ENCODE results near the gene BST1.

Gene BST1

DNA sequence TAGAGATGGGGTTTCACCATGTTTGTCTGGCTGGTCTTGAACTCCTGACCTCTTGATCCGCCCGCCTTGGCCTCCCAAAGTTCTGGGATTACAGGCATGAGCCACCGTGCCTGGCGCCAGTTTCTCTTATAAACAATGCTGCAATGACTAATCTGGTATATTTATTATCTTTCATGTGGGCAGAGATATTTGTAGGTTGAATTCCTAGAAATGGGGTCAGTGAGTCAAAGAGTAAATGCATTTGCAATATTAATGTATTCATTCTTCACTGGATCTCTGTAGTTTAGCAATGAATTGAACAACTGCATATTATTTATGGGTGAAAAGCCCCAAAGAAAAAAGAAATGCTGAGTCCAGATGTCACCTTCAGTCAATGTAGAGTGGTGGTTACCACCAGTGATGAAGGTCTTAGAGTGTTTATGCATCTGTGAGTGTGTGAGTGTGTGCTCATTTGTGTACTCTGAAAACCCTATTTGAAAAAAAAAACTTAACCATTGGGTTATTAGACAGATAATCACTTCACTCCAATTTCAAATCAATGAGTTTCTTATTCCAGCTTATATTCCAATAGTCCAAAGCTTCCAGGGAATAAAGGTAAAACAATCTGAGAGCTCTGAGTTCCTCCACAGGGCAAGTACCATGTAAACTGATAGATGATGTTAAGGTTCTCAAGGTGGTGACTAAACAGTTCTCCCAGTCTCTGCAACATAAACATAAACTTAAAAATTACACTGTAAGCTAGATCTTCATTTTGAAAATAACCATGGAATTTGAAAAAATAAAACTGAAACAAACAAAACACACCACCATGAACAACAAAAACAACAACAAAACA, 52.7 kb downstream of the BST1 start:
- no peak overlapping the region for H3K18ac ChIP-seq (ENCODE audit: low read length)
- no peaks in the 10 kb centered on the region for H3K4me1 ChIP-seq (ENCODE audit: control insufficient read depth in 1 of 2, insufficient read depth in 2 of 2, low read length in 2 of 2)
- H3K9ac ChIP-seq (ENCODE audit: low read length), result no peak overlapping the region
- H3K4me2 ChIP-seq (ENCODE audit: low read length), result no peak overlapping the region
- no peak overlapping the region for H2BK5ac ChIP-seq (ENCODE audit: low read depth, low read length, poor library complexity)
- H2BK12ac ChIP-seq (ENCODE audit: low read length), result no peak overlapping the region
- H3K9me3 ChIP-seq (ENCODE audit: insufficient read depth, low read depth, low read length), result peaks cover 2% of the 10 kb centered on the region
- H3K14ac ChIP-seq (ENCODE audit: low read length), result no peak overlapping the region
- H4K12ac ChIP-seq (ENCODE audit: low read depth, low read length), result no peak overlapping the region
- H3K79me2 ChIP-seq (ENCODE audit: control insufficient read depth, insufficient read depth, low read length, poor library complexity), result no peaks in the 10 kb centered on the region
- no peaks in the 10 kb centered on the region for H3K79me1 ChIP-seq (ENCODE audit: low read length)
- H3K27ac ChIP-seq (ENCODE audit: low read depth, low read length), result no peak overlapping the region
- H2AK5ac ChIP-seq (ENCODE audit: low read length), result no peak overlapping the region
- H3K23ac ChIP-seq (ENCODE audit: low read length), result no peak overlapping the region
- WGBS (ENCODE audit: extremely low coverage, insufficient coverage, insufficient read length), result no CpG with 5 or more reads among the region's 4 CpGs
- H3K27me3 ChIP-seq (ENCODE audit: insufficient read depth, low read length), result no peaks in the 10 kb centered on the region
- no peak overlapping the region for H2AFZ ChIP-seq (ENCODE audit: insufficient read depth, low read length, poor library complexity)
- no peak overlapping the region for H4K8ac ChIP-seq (ENCODE audit: low read depth, low read length)
- DNase-seq, result no peak
- H2BK120ac ChIP-seq (ENCODE audit: insufficient read depth, low read length, poor library complexity), result no peak overlapping the region
- H3K4me3 ChIP-seq (ENCODE audit: low read depth, low read length), result no peak overlapping the region
- H3K36me3 ChIP-seq (ENCODE audit: control insufficient read depth in 1 of 2, insufficient read depth in 2 of 2, low read length in 2 of 2), result no peaks in the 10 kb centered on the region
- no peak overlapping the region for H3K4ac ChIP-seq (ENCODE audit: low read depth, low read length)
- no peak overlapping the region for H4K91ac ChIP-seq (ENCODE audit: low read depth, low read length)

GRCh38 chr4:15756361-15756861, 53.5 kb downstream of the BST1 start:
- Histone ChIP-seq H2AK5ac (ENCODE audit: low read length) (no peak overlapping the region), H3K23ac (ENCODE audit: low read length) (no peak overlapping the region), H2BK12ac (ENCODE audit: low read length) (no peak overlapping the region), H3K9me3 (ENCODE audit: insufficient read depth, low read depth, low read length) (peaks cover 2% of the 10 kb centered on the region), H3K27ac (ENCODE audit: low read depth, low read length) (no peak overlapping the region), H2BK5ac (ENCODE audit: low read depth, low read length, poor library complexity) (no peak overlapping the region), H3K14ac (ENCODE audit: low read length) (no peak overlapping the region), H4K8ac (ENCODE audit: low read depth, low read length) (no peak overlapping the region), H3K4me2 (ENCODE audit: low read length) (no peak overlapping the region), H3K4me1 (ENCODE audit: control insufficient read depth in 1 of 2, insufficient read depth in 2 of 2, low read length in 2 of 2) (no peaks in the 10 kb centered on the region), H2AFZ (ENCODE audit: insufficient read depth, low read length, poor library complexity) (no peak overlapping the region), H3K9ac (ENCODE audit: low read length) (no peak overlapping the region), H3K4ac (ENCODE audit: low read depth, low read length) (no peak overlapping the region), H3K79me2 (ENCODE audit: control insufficient read depth, insufficient read depth, low read length, poor library complexity) (no peaks in the 10 kb centered on the region), H3K27me3 (ENCODE audit: insufficient read depth, low read length) (no peaks in the 10 kb centered on the region), H3K36me3 (ENCODE audit: control insufficient read depth in 1 of 2, insufficient read depth in 2 of 2, low read length in 2 of 2) (no peaks in the 10 kb centered on the region), H4K91ac (ENCODE audit: low read depth, low read length) (no peak overlapping the region), H2BK120ac (ENCODE audit: insufficient read depth, low read length, poor library complexity) (no peak overlapping the region), H3K79me1 (ENCODE audit: low read length) (no peaks in the 10 kb centered on the region), H4K12ac (ENCODE audit: low read depth, low read length) (no peak overlapping the region), H3K18ac (ENCODE audit: low read length) (no peak overlapping the region), H3K4me3 (ENCODE audit: low read depth, low read length) (no peak overlapping the region)
- peak; percentile 30 to 62 for DNase-seq
- no CpG with 5 or more reads among the region's 6 CpGs for WGBS (ENCODE audit: extremely low coverage, insufficient coverage, insufficient read length)

- H2BK12ac ChIP-seq (ENCODE audit: low read length), result no peak overlapping the region
- no peaks in the 10 kb centered on the region for H3K36me3 ChIP-seq (ENCODE audit: control insufficient read depth in 1 of 2, insufficient read depth in 2 of 2, low read length in 2 of 2)
- H3K18ac ChIP-seq (ENCODE audit: low read length), result no peak overlapping the region
- H2BK5ac ChIP-seq (ENCODE audit: low read depth, low read length, poor library complexity), result no peak overlapping the region
- H3K27me3 ChIP-seq (ENCODE audit: insufficient read depth, low read length), result no peaks in the 10 kb centered on the region
- no CpG with 5 or more reads among the region's 4 CpGs for WGBS (ENCODE audit: extremely low coverage, insufficient coverage, insufficient read length)
- peaks cover 2% of the 10 kb centered on the region for H3K9me3 ChIP-seq (ENCODE audit: insufficient read depth, low read depth, low read length)
- no peak for DNase-seq
- no peak overlapping the region for H4K91ac ChIP-seq (ENCODE audit: low read depth, low read length)
- H4K12ac ChIP-seq (ENCODE audit: low read depth, low read length), result no peak overlapping the region
- H4K8ac ChIP-seq (ENCODE audit: low read depth, low read length), result no peak overlapping the region
- no peak overlapping the region for H2BK120ac ChIP-seq (ENCODE audit: insufficient read depth, low read length, poor library complexity)
- H3K79me2 ChIP-seq (ENCODE audit: control insufficient read depth, insufficient read depth, low read length, poor library complexity), result no peaks in the 10 kb centered on the region
- no peaks in the 10 kb centered on the region for H3K79me1 ChIP-seq (ENCODE audit: low read length)
- no peak overlapping the region for H3K4ac ChIP-seq (ENCODE audit: low read depth, low read length)
- no peak overlapping the region for H3K9ac ChIP-seq (ENCODE audit: low read length)
- no peak overlapping the region for H2AFZ ChIP-seq (ENCODE audit: insufficient read depth, low read length, poor library complexity)
- no peak overlapping the region for H3K27ac ChIP-seq (ENCODE audit: low read depth, low read length)
- no peak overlapping the region for H3K4me2 ChIP-seq (ENCODE audit: low read length)
- H3K4me1 ChIP-seq (ENCODE audit: control insufficient read depth in 1 of 2, insufficient read depth in 2 of 2, low read length in 2 of 2), result no peaks in the 10 kb centered on the region
- H2AK5ac ChIP-seq (ENCODE audit: low read length), result no peak overlapping the region
- no peak overlapping the region for H3K23ac ChIP-seq (ENCODE audit: low read length)
- no peak overlapping the region for H3K4me3 ChIP-seq (ENCODE audit: low read depth, low read length)
- no peak overlapping the region for H3K14ac ChIP-seq (ENCODE audit: low read length)
Measured at GRCh38 chr4:15757054-15757453, 54.2 kb downstream of the BST1 start.

DNA sequence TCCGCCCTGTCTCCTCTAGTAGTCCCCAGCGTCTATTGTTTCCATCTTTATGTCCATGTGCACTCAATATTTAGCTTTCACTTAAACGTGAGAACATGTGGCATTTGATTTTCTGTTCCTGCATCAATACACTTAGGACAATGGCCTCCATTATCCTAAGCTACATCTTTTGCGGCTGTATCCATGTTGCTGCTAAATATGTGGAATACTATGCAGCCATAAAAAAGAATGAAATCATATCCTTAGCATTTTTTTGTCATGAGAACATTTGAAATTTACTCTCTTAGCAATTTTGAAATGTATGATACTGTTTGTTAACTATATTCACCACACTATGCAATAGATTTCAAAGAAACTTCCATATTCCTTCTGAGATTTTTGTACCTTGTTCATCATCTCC, 55.4 kb downstream of the BST1 start:
- Histone ChIP-seq H3K9me3 (ENCODE audit: insufficient read depth, low read depth, low read length) (peaks cover 2% of the 10 kb centered on the region), H4K91ac (ENCODE audit: low read depth, low read length) (no peak overlapping the region), H3K36me3 (ENCODE audit: control insufficient read depth in 1 of 2, insufficient read depth in 2 of 2, low read length in 2 of 2) (no peaks in the 10 kb centered on the region), H3K23ac (ENCODE audit: low read length) (no peak overlapping the region), H3K18ac (ENCODE audit: low read length) (no peak overlapping the region), H3K4me3 (ENCODE audit: low read depth, low read length) (no peak overlapping the region), H3K4me1 (ENCODE audit: control insufficient read depth in 1 of 2, insufficient read depth in 2 of 2, low read length in 2 of 2) (no peaks in the 10 kb centered on the region), H3K79me2 (ENCODE audit: control insufficient read depth, insufficient read depth, low read length, poor library complexity) (no peaks in the 10 kb centered on the region), H3K27me3 (ENCODE audit: insufficient read depth, low read length) (no peaks in the 10 kb centered on the region), H3K4ac (ENCODE audit: low read depth, low read length) (no peak overlapping the region), H2BK12ac (ENCODE audit: low read length) (no peak overlapping the region), H2AK5ac (ENCODE audit: low read length) (no peak overlapping the region), H3K27ac (ENCODE audit: low read depth, low read length) (no peak overlapping the region), H4K8ac (ENCODE audit: low read depth, low read length) (no peak overlapping the region), H2AFZ (ENCODE audit: insufficient read depth, low read length, poor library complexity) (no peak overlapping the region), H4K12ac (ENCODE audit: low read depth, low read length) (no peak overlapping the region), H2BK120ac (ENCODE audit: insufficient read depth, low read length, poor library complexity) (no peak overlapping the region), H3K79me1 (ENCODE audit: low read length) (no peaks in the 10 kb centered on the region), H3K4me2 (ENCODE audit: low read length) (no peak overlapping the region), H2BK5ac (ENCODE audit: low read depth, low read length, poor library complexity) (no peak overlapping the region), H3K14ac (ENCODE audit: low read length) (no peak overlapping the region), H3K9ac (ENCODE audit: low read length) (no peak overlapping the region)
- no CpG with 5 or more reads among the region's 4 CpGs for WGBS (ENCODE audit: extremely low coverage, insufficient coverage, insufficient read length)
- no peak for DNase-seq

Measured in trophoblast cell (in vitro differentiated cells and primary cell).